LNCaP clone FGC (cell line): Measurements from ENCODE around the gene PGM1.

ENCODE experiments used
- DNase-seq: peaks from one replicate; pipeline ENCODE4 v3.0.0-alpha.2; 2011; ENCODE audit warnings: low read depth
- H3K4me3 ChIP-seq: 2 replicates; pipeline ENCODE4 v1.5.1; 2011; ENCODE audit warnings: mild to moderate bottlenecking, low read depth, low read length, control low read depth
- CTCF ChIP-seq: IDR thresholded peaks from 2 replicates; pipeline ENCODE4 v1.5.1; 2012; ENCODE audit warnings: mild to moderate bottlenecking; ENCODE audit not compliant: control insufficient read depth, insufficient read depth; ENCODE audit errors: extremely low read depth

PGM1 gene

GRCh38 chr1:63704443-63704842, 111.2 kb downstream of the PGM1 start:
- DNase-seq, result peak; percentile 62
- no peak for TF ChIP-seq CTCF
- H3K4me3 ChIP-seq, result no peak overlapping the region

GRCh38 chr1:63705078-63705477, 111.9 kb downstream of the PGM1 start:
- H3K4me3 ChIP-seq, result no peak overlapping the region
- no peak for DNase-seq
- TF ChIP-seq CTCF, result no peak

- TF ChIP-seq CTCF, result no peak
- no peak for DNase-seq
These were observed 116.1 kb downstream of the PGM1 start for GRCh38 chr1:63709267-63709828.

More at GRCh38 chr1:63709267-63709828, 116.1 kb downstream of the PGM1 start:
- H3K4me3 ChIP-seq, result no peak overlapping the region
